ENCODE results near the gene ZFYVE27.

Gene ZFYVE27

GRCh38 chr10:97747573-97747972 lies 10.6 kb downstream of the ZFYVE27 start:
- DNase-seq = no peak

GRCh38 chr10:97748116-97748515 lies 11.2 kb downstream of the ZFYVE27 start:
- no peak for DNase-seq

GRCh38 chr10:97752956-97753355 lies 16.0 kb downstream of the ZFYVE27 start:
- no peak for DNase-seq

- DNase-seq = no peak
These were observed 17.8 kb downstream of the ZFYVE27 start for GRCh38 chr10:97754726-97755125.

- no peak for DNase-seq
These were observed 18.8 kb downstream of the ZFYVE27 start for GRCh38 chr10:97755718-97756117.

GRCh38 chr10:97757471-97757870 lies 20.5 kb downstream of the ZFYVE27 start:
- no peak for DNase-seq

- DNase-seq = peak; percentile 26
These were observed 22.4 kb downstream of the ZFYVE27 start for GRCh38 chr10:97759158-97759887.

- no peak for DNase-seq
These were observed 23.0 kb downstream of the ZFYVE27 start for GRCh38 chr10:97759946-97760345.

- no peak for DNase-seq
These were observed 23.7 kb downstream of the ZFYVE27 start for GRCh38 chr10:97760461-97761257.

- no peak for DNase-seq
These were observed 24.5 kb downstream of the ZFYVE27 start for GRCh38 chr10:97761331-97761865.

- no peak for DNase-seq
These were observed 25.1 kb downstream of the ZFYVE27 start for GRCh38 chr10:97762056-97762455.

GRCh38 chr10:97762816-97763215 lies 25.9 kb downstream of the ZFYVE27 start:
- DNase-seq = peak; percentile 5

GRCh38 chr10:97763411-97763810 lies 26.5 kb downstream of the ZFYVE27 start:
- DNase-seq = no peak

- no peak for DNase-seq
These were observed 27.0 kb downstream of the ZFYVE27 start for GRCh38 chr10:97763947-97764346.

GRCh38 chr10:97764519-97764931 lies 27.6 kb downstream of the ZFYVE27 start:
- DNase-seq = no peak

- DNase-seq = no peak
These were observed 28.3 kb downstream of the ZFYVE27 start for GRCh38 chr10:97765201-97765600.

- no peak for DNase-seq
These were observed 29.3 kb downstream of the ZFYVE27 start for GRCh38 chr10:97766106-97766810.

GRCh38 chr10:97766996-97767924 lies 30.3 kb downstream of the ZFYVE27 start:
- no peak for DNase-seq

- DNase-seq = no peak
These were observed 31.7 kb downstream of the ZFYVE27 start for GRCh38 chr10:97768322-97769315.

- no peak for DNase-seq
These were observed 33.3 kb downstream of the ZFYVE27 start for GRCh38 chr10:97770255-97770654.

All from fibroblast of skin of right quadriceps (primary cell).